HG03139 (cell line): ENCODE data around the gene APPL2.
"Not testable (repeated sequence)": the region's sequence is repeated elsewhere in the genome, so short reads cannot be mapped to it uniquely, and the experiment has no call there.

Source experiments
- ATAC-seq: cut with Tn5 transposase; IDR thresholded peaks from one replicate; pipeline ENCODE4 v1.9.1; 2021; ENCODE audit not compliant: unreplicated experiment

APPL2 gene

DNA sequence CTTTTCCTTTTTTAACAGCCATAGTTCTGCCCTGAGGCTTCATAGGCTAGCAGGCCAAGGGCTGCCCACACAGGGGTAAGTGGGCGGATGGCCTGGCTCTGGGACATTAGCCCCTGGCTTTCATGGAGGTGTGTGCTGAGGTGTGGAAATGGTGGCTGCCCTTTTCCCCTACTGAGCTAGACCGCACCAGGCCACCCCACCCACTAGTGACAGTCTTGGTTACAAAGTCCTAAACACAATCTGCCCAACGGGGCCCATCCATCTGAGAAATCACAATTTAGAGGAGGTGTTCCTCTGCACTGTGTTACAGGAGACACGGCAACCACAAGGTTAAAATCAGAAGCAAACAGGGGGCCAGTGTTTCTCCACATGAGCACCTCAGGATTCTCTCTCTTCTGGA, 35.6 kb downstream of the APPL2 start:
- no peak for ATAC-seq

DNA sequence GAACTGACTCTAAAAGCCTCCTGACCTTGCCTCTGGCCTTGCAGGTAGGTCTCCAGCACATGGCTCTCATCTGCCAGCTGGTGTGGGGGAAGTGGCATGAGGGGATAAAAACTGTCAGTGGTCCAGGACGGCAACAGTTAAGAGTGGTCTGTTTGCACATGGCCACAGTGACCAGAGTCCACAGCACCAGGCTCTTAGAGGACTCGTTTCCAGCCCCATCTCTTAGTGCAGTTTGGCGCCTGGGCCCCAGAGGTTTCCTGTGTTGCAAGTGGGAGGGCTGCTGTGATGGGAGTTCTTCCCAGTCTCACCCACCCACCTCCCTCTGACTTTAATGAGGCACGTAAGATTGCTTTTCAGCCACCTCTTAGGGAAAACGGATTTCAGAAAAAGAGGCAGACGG, 37.0 kb downstream of the APPL2 start:
- ATAC-seq: no peak

DNA sequence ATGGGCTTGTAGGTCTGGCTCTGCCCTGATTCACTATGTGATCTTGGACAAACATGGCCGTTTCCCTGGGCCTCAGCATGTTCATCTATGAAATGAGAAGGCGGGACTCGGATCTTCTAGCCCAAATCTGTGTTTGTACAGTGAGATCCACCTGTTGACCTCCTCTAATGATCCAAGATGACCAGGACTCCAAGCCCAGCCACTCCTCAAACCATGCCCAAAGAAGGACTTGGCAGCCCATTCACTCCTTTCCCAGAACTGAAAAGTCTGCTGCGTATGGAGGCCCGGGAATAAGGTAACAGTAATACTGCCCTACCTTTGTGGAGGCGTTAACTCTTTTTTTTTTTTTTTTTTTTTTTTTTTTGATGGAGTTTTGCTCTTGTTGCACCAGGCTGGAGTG, 39.9 kb downstream of the APPL2 start:
- no peak for ATAC-seq

DNA sequence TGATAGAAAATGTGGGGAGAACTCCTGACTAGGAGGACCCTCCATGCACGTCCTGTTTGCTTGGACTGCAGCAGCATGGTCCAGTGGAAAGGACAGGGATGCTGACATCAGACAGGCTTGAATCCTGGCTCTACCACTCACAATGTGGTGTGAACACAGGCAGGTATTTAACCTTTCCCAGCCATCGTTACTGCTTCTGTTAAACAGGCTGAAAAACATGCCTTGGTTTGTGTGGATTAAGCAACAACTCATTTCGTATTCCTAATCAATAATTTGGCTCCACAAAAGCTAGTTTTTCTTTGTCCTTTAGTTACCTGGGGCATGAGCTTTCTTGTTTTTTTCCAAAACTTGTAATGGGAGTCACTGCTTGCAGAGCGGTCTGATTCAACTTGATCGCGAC, 41.0 kb downstream of the APPL2 start:
- no peak for ATAC-seq

DNA sequence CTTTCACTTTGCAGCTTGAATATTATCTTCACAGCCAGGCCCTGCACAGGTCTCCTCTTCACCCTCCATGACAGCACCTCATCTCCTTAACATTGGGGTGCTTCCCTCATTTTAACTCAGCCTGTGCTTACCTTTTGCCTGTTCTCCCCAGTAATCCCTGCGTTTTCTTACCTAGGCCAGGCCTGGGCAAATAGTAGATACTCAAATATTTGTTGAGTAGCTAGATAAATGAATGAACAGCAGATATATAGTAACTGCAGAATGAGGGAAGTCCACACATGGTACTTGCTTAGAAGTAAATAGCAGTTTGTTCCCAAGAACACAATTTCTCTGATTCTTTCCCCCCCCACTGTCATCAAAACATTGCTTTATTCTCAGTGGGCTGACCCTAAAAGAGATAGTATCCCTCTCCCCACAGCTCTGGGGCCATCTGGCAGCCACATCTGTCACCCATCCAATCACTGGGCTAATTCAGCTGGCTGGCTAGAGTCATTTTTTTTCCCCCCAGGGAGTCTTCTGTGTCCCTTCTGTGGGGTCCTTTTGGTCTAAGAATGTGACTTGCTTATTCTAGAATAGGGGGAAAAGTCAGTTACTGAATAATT, 43.2 kb downstream of the APPL2 start:
- no peak for ATAC-seq

DNA sequence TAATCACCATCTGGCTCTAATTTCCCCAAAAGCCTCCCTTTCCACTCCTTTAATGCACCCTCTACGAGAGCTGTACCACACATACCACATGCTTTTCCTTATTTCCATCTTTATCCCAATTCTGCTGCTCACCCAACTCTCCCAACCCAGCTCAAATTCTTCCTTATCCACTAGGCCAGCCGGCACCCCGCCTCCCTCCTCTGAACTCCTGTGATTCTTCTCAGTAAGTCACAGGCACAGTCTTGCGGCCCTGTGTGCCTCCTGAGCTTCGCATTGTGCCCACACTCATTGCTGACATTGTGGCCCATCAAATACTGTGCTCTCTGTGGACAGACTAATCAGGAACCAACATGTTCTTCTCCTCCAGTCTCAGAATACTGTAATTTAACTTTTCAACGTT, 45.4 kb downstream of the APPL2 start:
- no peak for ATAC-seq

DNA sequence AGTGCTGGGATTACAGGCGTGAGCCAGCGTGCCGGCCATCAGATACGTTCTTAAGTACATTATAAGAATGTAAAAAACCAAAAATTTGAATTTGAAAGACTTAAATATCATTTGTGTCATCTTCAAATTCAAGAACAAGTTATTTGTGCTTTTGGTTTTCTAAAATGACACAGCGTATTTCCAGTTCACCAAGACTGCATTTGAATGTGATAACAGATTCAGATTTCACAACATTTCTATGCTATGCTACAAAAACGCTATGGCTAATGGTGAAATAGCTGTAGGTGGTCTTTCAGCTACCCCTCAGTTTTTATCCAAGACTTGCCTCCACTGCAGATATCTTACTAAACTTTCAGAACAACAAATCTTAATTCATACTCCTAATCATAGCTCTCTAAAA, 46.7 kb downstream of the APPL2 start:
- no peak for ATAC-seq

DNA sequence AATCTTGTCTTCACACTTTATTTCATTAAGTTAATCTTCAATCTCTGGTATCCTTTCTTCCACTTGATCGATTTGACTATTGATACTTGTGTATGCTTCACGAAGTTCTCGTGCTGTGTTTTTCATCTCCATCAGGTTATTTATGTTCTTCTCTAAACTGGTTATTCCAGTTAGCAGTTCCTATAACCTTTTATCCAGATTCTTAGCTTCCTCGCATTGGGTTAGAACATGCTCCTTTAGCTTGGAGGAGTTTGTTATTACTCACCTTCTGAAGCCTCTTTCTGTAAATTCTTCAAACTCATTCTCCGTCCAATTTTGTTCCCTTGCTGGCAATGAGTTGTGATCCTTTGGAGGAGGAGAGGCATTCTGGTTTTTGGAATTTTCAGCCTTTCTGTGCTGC, 52.0 kb downstream of the APPL2 start:
- not testable (repeated sequence) for ATAC-seq

DNA sequence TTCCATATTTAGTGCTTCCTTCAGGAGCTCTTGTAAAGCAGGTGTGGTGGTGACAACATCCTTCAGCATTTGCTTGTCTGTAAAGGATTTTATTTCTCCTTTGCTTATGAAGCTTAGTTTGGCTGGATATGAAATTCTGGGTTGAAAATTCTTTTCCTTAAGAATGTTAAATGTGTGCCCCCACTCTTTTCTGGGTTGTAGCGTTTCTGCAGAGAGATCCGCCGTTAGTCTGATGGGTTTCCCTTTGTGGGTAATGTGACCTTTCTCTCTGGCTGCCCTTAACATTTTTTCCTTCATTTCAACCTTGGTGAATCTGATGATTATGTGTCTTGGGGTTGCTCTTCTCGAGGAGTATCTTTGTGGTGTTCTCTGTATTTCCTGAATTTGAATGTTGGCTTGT, 52.6 kb downstream of the APPL2 start:
- ATAC-seq: not testable (repeated sequence)

DNA sequence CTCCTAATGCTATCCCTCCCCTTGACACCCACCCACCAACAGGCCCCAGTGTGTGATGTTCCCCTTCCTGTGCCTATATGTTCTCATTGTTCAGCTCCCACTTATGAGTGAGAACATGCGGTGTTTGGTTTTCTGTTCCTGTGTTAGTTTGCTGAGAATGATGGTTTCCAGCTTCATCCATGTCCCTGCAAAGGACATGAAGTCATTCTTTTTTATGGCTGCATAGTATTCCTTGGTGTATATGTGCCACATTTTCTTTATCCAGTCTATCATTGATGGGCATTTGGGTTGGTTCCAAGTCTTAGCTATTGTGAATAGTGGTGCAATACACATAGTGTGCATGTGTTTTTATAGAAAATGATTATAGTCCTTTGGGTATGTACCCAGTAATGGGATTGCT, 56.9 kb downstream of the APPL2 start:
- not testable (repeated sequence) for ATAC-seq

DNA sequence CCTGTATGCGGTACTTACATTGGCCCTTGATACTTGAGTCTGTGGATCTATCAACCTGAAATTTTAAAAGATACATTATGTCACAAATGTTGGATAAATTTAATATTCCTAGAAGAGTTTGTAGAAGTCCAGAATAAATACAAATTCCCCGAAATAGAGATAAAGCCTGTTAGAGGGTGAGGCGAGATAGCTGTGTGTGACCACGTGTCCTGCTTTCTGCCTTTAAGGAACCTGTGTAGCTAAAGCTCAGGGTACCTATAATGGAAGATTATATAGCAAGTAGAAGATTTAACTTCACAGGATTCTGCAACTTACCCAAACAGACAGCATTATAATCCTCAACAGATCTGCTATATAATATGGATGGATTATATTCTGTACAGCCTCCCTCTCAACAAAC, 58.8 kb downstream of the APPL2 start:
- no peak for ATAC-seq

DNA sequence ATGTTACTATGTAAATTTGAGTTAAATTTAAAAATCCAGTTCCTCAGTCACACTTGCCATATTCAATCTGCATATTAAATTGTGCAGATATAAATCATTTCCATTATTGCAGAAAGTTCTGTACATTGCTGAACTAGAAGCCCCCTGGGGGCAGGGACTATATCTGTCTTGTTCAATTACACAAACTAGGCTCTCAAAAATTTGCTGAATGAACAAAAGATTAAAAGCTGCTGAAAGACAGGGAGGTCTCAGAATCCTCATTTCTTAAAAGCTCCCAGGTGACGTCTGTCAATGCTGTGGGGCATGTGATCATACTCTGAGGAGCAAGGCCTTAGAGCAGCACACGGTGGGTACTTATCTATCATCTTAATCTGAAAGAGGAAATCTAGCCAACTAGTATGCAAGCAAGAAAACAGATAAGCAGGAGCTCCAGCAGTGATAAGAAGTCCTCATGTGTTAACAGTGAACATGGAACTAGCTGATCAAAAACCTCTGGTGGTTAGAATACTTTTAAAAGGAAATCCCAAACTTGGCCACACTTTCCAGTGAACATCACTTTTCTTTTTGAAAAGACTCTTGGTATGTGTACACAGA, 60.5 kb downstream of the APPL2 start:
- ATAC-seq: no peak

DNA sequence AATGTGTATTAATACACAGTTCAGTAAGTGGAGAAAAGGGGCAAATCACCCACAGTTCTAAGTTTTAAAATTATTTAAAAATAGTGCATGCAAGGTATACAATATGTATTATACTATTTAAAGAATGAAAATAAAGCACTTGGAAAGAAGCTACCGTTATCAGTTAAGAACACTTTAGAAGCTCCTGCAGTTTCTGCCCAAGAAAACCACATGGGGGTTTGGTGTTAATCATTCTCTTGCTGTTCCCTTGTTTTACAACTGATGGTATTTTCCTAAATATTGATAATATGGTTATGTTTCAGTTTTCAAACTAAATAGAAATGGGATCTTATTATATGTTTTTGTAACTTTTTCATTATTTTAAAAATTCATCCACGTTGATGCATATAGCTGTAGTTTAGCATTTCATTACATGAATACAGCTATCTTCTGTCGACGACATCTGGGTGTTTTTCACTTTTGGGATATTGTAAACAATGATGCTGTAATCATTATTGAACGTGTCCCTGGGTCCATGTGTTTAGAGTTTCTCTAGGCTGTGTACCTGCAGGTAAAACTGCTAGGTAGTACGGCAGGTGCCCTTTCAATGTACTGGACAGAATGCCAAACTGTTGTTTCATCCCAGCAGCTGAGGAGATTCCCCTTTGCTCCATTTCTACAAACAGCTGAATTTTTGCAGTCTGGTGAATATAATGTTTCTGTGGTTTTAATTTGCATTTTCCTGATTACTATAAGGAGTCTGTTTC, 64.1 kb downstream of the APPL2 start:
- no peak for ATAC-seq

DNA sequence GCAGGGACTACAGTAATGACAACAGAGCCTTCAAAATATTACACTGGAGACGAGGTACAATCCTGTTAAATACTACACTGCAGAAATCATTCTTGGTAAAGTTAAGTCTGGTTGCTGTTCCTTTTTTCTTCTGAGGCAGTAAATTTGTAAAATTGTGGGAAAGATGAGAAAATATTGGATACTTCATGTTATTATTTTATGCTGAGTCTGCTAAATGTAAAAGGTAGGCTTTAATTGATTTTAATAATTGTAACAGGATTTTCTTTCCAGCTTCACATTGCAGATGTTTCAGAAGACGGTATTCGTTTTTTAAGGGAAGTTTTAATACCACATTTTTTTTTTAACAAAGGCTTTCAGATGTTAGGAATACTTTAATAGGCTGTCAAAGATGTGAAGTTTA, 65.8 kb downstream of the APPL2 start:
- ATAC-seq: no peak

DNA sequence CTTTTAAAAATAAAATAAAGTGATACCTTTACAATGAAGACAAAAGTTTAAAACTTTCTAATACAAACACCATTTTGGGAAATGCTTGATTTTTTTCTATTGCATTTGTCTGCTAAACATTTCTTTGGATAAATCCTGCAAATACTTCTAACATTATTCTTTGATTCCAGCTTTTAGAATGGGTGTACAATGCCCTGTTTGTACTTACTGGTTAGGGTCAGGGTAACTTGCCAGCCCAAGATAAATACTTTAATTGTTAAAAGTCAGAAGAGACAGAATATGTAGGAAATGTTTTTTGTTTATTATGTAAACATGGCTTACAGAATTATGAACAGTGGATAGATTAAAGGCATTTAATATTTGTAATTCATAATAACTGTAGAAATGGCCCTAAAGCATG, 68.0 kb downstream of the APPL2 start:
- no peak for ATAC-seq

DNA sequence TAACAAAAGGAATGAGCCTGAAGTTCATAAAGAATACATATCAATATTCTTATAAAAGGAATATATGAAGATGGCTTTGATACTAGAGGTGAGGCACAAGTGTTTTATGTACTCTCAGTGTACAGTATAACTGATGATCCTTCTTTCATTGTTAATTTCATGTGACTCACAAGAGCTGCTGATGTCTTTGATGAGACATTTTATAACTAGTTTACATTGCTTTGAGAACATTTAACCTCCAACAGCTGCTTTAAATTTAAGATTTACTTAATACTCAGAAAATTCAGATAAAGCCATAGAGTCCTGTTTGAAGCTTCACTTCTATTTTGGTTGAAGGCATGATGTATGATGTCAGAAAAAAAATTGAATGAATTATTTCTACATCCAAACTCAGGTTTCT, 68.6 kb downstream of the APPL2 start:
- ATAC-seq: no peak

DNA sequence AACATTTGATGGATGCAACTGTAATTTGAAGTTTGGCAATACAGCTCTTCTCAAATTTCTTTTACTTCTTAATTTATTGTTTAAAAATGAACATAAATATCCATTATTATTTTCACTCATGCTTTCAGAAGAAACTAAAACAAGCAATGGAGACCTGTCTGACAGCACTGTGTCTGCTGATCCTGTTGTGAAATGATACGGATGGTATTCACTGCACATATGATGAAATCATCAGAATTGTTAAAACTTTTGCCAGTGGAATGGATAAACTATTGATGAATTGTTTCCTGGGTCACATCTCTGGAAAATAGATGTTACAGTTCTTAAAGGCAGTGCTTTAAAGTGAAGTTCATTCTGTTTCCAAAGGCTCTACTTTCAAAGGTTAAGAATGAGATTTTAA, 69.2 kb downstream of the APPL2 start:
- no peak for ATAC-seq

DNA sequence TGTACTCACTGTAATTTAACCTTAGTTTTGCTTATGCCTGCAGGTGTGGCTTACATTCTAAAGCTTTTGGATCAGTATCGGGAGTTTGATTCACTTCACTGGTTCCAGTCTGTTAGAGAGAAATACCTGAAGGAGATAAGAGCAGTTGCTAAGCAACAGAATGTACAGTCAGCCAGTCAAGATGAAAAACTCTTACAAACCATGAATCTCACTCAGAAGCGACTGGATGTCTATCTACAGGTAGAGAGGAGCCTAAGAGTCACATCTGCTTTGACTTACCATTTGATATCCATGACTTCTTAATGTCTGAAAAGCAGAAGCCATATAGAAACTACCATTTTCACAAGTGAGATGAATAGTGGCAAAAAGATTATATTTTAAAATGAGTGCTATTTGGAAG, 71.9 kb downstream of the APPL2 start:
- no peak for ATAC-seq

DNA sequence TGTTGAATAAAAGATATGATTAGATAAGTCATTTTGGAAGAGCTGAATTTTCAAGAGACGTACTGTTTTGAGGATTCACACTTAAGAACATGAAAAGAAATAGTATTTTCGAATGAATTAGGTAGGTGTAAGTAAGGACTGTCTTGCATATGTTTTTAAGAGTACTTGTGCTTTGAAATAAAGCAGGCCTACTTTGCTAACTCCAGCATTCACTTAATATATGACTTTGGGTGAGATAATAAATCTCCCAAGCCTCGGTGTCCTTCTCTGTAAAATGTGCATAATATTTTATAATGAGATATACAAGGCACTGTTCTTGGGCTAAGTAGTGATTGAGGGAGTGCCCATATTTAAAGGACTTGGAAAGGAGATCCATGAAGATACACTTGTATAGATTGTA, 73.8 kb downstream of the APPL2 start:
- ATAC-seq: no peak

DNA sequence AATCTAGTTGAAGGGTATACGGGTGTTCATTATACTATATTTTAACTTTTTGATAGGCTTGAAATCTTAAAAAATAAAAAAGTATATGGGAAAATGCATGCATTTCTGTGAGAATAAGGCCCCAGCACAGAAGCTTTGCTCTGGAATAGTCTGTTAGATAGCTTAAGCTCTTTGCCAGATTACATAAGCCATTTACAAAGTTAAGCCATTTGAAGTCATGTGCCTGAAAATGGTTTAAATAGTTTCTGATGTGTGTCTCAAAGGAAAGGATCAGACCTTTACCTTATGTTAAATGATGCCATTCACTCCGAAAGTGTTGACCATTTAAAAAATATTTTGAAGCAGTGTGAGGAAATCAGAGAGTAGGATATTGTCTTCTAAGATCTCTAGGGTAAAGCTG, 77.1 kb downstream of the APPL2 start:
- no peak for ATAC-seq

DNA sequence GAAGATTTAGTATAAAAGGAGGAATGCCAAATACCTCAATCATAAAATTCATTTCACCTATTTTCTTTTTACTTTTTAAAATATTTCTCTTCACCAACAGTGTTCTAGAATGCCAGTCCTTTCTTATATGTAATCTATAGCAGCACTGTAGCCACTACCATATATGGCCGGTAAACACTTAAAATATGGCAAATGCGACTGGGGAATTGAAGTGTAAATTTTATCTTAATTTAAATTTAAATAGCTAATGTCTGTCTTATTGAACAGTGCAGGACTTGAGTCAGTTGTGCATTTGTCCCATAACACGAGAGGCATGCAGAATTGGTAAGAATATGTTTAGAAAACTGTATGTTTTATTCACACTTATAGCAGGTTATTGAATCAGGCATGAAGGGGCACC, 78.4 kb downstream of the APPL2 start:
- ATAC-seq: no peak

DNA sequence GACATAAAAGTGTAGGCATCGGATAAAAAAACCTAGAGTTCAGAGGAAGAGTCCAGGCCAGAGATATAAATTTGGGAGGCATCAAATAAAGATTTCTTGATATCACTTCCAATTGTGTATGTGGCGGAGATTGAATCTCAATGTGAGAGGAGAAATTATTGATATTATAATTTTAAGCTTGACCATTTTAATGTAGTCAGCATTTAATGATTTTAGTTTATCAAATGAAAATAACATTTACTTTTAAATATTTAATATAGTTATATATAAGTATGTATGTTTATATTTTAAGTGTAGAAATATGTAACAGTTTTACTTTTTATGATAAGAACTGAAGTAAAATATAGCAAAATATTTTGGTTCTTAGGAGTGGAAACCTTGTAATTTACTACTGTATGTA, 79.7 kb downstream of the APPL2 start:
- ATAC-seq: no peak

DNA sequence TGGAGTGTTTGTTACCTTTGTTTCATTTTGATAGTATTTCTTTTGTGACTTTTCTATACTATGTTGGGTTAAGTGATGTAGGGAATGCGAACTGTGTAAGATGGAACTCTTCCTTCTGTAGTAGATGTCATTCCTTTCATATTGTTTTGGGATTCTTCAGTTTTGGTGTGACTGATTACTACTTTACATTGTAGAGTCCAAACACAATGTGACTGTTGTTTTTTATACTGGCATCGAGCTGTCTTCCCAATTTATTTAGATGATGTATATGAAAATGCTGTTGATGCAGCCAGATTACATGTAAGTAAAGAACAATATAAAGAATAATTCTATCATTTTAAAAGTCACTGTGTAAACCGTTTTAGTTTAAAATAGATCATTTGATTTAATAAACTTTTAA, 93.7 kb downstream of the APPL2 start:
- ATAC-seq: no peak
